Hematopoietic multipotent progenitor cell treated with erythropoietin and hydrocortisone succinate and interleukin-3 and kit ligand, for 4 days (in vitro differentiated cells): ENCODE results near the gene PDE9A.
"Not testable (repeated sequence)": the region's sequence is repeated elsewhere in the genome, so short reads cannot be mapped to it uniquely, and the experiment has no call there.

Source experiments
- DNase-seq: peaks from one replicate; pipeline ENCODE4 v3.0.0-alpha.2; 2015

The PDE9A gene

DNA sequence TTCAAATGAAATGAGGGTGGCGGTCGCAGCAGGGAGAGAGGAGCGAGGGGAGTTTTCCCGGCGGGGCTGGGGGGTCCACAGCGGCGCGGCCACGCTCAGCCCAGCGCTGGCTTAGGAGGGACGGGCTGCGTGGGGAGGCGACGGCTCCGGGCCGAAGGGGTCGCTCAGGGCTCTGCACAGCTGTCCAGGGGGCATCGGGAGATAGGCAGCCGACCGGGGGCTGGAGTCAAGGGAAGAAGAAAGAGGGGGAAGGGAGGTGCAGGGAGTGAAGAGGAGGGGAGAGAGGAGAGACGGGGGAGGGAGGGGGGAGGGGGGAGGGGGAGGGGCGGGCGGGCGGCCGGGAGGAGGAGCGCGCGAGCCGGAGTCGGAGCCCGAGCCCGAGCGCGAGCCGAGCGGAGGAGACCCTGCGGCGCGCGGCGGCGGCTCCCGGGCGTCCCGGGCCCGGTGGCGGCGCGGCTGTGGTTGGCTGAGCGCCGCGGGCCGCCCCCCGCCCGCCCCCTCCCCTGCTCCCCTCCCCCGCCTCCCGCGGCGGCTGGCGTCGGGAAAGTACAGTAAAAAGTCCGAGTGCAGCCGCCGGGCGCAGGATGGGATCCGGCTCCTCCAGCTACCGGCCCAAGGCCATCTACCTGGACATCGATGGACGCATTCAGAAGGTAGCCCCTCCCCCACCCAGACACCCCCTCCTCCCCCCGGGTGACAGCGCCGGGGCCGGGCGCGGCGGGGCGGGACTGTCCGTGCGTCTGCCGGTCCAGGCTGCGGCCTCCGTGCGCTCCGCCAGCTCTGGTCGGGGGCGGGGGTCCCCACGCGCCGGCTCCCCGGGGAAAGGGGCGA, at the start of gene PDE9A:
PDE9A (plus strand) TSS at position 391 of the 831 bp plus-strand sequence; CDS start at position 585, 194 bp downstream.
- peak; percentile 40 for DNase-seq

DNA sequence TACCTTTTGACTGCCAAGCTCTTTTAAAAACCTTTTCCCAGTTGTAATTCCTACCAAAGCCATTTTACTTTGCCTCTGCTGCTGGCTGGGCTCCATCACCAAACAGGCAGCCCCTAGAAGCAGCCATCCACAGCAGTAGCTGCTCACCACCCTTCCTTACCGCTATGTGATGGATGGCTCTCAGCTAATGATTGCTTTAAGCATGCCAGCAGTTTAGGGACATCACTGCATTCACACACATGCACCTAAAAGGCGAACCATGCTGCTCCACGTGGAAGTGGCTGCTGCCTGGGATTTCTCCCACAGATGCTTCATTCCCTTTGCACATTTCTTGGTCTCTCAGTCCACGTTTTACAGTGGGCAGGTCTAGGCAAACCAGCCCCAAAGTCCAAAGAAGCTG, 46.3 kb upstream of the PDE9A start:
- no peak for DNase-seq

DNA sequence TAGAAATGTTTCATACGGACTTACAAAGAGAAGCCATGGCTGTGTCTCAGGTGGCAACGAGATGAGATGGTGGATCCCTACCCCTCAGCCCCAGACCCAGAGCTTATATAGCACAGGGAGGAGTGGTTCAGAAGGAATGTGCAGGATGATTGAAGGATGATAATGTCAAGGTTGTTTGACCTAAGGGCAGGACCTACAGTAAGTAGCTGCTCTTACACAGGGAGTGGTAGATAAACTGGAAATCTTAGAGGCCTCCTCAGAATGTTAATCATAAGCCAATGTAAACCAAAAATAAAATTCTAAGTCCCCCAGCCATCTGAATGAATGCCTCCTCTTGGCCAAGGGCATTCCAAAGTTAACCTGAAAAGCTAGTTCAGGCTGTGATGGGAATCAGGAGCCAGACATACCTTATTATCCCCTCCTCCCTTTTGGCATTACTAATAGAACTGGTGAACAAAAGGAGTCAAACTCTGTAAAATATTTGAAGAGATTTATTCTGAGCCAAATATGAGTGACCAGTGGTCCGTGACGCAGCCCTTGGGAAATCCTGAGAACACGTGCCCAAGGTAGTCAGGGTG, 45.8 kb upstream of the PDE9A start:
- DNase-seq, result no peak

DNA sequence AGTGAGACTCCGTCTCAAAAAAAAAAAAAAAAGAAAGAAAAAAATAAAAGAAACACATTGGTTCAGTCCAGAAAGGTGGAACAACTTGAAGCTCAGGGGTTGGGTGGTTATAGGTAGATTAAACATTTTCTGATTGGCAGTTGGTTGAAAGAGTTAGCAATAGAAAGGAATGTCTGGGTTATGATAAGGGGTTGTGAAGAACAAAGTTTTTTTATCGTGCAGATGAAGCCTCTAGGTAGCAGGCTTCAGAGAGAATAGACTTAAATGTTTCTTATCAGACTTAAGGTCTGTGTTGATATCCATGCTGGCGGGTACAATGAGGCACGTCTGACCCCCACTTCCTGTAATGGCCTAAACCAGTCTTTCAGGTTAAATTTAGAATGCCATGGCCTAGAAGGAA, 45.0 kb upstream of the PDE9A start:
- peak; percentile 58 for DNase-seq

DNA sequence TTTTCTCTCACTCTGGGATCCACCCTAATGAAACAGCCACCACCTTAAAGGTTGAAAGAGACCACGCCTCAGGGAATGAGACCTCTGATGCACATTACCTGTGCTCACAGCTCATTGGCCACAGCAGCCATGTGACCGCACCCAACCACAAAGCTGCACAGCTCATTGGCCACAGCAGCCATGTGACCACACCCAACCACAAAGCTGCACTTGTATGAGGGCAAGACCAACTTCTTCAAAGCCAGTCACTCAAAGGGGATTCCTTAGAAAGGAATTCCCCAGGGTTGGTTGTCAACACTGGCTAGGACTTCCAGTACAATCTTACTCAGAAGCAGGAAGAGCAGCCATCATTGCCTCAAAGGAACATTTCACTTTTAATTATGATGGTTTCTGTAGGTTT, 43.6 kb upstream of the PDE9A start:
- no peak for DNase-seq

DNA sequence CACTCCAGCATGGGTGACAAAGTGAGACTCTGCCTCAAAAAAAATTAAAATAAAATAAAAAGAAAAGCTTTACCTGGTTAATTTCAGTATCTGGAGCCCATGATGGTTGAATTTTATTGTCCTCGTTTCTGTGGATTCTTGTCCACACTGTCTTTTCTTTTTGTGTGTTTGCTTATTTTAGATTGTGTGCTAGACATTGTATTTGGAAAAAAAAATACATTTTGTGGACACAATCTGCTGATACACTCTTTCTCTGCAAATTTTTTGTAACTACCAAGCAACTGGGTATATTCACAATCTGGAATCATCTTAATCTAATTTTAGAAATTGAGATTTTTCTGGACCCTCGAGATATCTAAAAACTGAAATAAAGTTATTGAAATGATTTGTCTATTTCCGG, 41.6 kb upstream of the PDE9A start:
- DNase-seq, result no peak

DNA sequence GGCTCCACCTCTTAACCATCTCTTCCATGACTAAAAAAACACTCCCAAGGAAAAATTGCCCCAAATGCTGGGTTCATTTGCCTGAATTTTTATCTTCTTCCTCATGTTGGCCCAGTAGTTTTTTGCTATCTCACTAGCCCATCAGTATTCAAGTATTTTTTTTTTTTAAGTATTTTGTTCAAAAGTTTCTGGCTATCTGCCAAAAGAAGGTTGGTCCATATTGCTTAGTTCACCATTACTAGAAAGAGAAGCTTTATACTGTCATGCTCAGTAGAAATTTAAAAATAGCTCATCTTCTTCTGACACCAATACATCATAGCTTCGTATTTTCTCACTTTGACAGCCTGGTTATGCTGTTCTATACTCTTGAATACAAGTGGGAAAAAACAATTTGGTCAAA, 41.0 kb upstream of the PDE9A start:
- peak; percentile 23 for DNase-seq

DNA sequence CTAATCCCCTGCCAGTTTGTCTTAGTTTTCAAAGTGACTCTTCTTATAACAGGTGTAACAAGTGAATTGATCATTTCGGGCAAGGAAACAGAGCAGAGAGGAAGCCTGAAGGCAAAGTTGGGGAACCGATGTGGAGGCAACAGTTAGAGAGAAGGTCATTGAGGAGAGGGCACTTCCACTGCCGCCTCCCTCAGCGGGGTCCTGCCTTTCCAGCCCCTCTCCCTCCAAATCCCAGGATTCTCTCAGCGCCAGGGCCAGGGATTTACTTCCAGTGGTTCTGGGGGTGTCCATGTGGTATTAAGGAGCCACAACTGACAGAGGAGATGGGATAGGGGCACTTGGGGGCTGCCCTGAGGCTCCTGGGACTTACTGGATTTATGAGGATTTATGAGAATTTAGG, 39.7 kb upstream of the PDE9A start:
- DNase-seq, result no peak

DNA sequence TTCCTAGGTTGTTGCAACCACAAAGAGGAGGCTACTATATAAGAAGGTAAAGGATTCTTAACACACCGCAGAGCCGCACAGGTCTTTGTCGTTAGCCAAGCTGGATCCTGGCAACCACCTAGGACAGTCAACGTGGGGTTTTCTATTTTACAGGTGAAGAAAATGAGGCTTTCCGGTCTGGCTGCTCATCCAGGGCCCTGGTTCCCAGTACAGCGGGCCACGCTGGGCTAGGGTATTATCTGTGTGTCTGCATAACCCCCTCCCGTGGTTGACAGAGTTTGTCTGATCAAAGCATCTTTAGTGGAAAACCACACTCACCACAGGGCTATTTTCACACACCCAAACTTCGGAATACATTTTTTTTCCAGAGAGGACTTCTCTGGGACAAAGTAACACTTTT, 39.0 kb upstream of the PDE9A start:
- DNase-seq, result peak; percentile 78

DNA sequence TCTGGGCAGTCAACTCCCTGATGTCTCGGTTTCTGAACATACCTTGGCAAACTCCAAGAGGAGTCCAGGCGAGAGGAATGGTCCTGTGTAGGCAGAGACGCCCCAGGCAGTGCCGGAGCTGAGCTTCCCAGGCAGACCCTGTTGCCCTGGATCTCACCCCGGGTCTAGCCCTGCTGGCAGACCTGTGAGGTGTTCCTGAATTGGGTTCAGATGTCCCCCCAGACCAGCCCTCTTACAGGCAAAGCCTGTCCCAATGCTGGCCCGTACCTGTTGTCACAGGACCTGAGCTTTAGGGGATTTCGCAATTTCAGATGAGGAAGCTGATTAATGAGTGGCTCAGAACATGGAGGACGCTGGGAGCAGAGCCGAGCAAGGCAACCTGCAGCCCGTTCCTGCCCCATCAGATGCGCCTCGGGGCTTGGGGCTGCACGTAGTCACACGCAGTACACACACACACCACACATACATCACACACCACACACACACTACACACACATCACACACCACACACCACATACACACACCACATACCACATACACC, 38.5 kb upstream of the PDE9A start:
- peak; percentile 77 for DNase-seq

DNA sequence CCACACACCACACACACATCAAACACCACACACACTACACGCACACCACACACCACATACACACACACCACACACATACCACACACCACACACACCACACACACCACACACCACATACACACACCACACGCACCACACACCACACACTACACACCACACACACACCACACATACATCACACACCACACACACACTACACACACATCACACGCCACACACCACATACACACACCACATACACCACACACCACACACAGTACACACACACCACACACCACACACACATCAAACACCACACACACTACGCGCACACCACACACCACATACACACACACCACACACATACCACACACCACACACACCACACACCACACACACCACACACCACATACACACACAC, 38.0 kb upstream of the PDE9A start:
- DNase-seq, result not testable (repeated sequence)

DNA sequence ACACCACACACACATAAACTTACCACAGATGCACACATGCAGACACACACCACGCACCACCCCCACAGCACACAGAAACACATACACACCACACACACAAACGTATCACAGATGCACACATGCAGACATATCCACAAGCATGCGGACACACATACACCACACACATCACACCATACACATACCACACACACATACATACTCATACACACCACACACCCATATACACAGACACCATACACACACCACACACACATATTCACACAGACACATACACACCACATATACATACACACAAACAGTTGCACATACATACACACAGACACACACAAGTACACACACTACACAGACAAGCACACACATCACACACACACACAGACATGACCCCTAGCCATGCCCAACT, 37.5 kb upstream of the PDE9A start:
- DNase-seq, result no peak

DNA sequence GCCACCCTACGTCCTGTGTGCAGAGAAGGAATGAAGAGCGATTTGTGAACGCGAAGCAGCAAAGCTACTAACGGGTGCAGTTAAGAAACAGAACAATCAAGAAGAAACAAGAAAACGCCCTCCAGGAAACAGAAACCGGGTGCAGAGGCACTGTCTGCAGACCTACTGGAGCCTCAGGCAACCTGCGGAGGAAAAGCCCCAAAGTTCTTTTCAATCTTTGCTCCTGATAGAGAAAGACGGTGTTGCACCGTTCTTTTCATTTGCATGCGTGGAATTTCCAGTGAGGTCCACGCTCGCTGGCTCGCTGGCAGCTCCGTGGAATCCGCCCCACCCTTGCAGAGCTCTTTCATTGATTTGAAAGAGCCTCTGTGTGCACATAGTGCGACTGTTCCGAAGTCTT, 37.0 kb upstream of the PDE9A start:
- peak; percentile 45 for DNase-seq

DNA sequence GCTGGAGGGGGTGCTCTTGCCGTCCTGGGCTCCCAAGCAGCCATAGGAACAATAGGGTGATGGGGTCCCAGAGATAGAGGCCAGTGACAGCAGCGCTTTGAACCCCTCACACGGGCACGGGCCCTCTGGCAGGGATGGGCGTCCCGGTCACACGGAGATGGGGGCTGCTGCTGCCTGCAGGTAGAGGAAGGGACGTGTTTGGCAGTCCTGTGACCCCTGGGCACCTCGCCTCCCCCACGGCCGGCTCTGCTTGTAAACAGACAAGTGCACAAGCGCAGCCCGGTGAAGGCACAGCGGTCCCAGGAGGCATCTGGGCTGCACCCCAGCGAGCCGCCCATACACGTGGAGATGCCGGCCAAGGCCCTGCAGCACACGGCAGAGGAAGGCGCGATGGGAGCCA, 36.5 kb upstream of the PDE9A start:
- DNase-seq, result no peak

DNA sequence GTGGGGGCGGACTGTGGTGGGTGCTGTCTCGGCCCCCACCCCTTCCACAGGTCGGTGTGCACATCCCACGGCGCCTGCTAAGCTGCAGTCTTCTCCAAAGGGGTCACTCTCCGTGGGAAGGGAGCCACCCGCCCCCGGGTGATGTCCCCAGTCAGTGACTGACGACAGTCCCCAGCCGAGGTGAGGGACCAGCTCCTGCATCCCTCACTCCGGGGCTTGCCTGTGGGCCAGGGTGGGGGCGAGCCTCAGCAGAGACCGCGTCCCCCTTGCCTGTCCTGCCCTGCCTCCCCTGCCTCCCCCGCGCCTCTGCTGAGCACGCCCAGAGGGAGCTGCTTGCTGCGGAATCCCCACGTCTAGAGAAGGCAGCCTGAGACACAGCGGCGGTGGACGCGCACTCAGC, 35.9 kb upstream of the PDE9A start:
- DNase-seq, result no peak

DNA sequence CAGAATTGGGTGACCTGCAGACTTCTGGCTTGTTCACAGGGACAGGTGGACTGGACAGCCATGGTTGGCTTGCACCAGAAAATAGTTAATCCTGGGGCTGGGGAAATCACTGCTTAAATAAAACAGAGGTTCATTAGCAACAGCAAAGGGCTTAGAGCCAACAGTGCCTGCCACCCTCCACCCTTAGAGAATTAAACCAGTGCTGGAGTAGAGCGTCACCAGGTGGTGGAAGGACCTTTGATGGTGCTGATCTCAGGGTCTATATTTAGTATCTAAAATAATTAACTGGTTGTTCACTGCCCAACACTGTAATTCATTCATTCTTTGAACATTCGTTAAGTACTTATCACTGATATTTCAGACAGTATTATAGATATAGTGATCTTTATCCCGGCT, 34.7 kb upstream of the PDE9A start:
- no peak for DNase-seq

DNA sequence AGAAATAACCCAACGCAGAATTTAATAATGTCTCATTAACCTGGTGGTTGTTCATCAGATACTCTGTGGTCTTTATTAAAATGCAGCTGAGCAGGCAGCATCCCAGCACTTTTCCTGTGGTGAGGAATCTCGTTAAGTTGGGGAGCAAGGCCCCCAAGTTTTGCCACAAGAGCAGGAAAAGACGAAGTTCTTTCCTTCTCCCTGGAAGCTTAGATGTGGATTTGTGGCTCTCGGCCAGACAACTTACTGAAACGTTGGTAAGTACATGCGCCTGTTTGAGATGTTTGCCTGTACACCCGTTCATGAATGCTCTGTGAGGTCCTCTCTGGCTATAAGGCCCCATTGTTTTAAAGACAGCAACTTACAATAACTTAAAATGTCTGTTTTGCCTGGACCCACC, 34.3 kb upstream of the PDE9A start:
- no peak for DNase-seq

DNA sequence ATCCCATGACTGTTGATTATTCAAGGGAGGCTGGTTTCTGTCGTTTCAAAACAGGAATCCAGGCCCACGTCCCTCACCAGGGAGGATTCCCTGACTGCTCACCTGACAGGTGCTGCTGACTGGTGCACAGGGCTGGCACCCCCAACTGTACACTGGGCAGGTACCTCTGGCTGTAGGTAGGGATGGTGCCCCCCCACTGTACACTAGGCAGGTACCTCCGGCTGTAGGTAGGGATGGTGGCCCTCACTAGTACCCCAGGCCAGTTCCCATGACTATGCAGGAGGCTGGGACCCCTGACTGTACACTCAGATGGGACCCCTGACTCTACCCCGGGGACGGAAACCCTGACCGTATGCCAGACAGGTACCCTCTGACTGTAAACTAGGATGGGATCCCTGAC, 33.6 kb upstream of the PDE9A start:
- DNase-seq, result no peak

DNA sequence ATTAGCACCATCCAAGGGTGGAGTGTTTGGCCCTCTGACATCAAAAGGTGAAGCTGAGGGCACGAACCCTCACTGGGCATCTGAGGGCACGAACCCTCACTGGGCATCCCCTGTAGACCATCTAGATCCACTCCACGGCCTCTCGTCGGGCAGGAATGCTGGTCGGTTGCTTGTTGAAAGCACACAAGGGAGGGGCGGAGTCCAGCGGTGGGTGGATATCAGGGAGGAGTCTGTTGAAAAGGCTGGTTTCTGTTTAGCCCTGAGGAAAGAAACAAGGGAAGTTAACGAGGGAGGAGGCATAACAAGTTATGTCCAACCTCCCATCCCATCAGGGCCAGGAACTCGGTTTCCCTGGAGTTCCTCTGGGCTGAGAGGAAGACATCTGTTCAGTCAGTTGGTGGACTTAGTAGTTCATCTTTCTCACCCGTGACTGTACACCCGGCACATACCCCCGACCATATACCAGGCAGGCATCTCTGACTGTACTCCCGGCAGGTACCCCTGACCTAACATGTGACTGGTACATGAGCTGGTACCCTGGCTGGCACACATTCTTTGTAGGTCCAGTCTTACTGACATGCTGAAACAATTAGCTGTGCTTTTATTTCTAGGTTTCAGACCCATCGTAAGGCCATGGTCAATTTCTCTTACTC, 32.1 kb upstream of the PDE9A start:
- no peak for DNase-seq

DNA sequence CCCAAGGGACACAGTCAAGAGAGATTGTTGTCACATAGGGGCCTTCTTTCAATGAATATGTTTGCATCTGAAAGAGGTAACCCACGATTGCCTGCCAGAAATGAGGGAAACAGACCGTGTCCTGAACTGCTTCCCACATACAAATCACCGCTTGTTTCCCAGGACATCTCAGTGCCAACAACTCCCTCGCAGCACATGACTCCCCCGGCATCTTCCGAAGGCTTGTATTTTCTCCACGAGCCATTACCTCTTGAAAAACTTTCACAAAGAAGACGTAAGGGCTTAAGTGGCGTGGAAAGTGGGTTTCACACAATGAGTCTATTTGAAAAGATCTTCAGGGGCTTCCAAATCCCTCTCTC, 31.6 kb upstream of the PDE9A start:
- DNase-seq, result no peak

DNA sequence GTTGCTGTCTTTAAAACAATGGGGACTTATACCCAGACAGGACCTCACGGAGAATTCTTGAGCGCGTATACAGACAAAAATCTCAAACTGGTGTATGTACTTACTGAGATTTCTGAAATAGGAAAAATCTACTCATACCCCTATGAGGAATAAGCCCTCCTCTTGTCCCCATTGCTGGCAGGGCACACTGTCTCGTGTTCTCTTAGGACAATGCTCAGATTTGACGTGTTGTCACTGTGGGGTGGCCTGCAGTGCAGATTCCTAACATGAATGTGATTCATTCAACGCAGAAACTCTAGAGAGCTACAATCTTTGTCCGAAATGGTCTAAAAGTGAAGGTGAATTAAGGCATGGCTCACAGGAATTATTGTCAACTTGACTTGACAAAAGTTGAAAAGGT, 31.1 kb upstream of the PDE9A start:
- DNase-seq, result no peak

DNA sequence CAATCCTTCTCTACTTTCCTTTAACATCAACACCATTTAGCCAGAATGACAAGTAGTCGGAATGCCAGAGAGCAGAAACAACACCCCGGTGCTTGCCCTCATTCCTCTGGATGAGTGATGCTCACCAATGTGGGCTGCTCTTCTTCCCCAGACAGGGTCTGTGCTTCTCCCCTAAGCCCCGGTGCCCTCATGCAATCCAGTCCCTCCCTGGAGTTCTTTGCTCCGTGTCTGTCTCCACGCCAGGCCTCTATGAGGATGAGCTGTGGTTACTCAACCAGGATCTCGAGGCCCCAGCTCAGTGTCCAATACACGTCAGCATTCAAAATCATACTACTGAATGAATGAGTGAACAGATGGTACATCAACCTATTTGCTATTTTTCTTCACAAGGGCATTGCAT, 29.7 kb upstream of the PDE9A start:
- DNase-seq, result no peak

DNA sequence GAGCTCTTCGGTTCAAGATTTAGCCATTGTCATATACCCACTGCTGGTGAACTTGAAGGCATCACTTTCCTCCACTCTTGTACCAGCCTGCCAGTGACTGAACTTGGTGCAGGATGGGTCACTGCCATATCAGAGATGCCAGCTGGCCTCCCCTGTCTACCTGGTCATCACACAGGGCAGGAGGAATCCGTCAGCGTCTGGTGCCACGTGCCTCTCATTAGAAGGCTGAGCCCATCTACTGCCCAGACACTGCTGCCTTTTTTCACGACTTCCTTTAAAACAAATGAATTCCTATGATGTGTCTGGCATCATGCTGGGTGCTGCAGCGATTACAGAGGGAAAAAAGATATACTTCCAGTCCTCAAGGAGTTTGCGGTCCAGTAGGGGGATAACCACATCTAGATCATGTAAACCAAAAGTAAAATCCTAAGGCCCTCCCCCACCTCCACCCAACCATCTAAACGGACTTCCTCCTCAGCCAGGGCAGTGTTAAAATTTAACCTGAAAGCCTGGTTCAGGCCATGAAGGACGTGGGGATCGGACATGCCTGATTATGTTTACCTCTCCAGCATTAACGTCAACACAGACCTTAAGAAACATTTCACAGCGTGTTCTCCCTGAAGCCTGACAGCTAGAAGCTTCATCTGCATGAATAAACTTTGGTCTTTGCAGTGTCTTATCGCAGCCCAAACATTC, 29.2 kb upstream of the PDE9A start:
- DNase-seq, result peak; percentile 16

DNA sequence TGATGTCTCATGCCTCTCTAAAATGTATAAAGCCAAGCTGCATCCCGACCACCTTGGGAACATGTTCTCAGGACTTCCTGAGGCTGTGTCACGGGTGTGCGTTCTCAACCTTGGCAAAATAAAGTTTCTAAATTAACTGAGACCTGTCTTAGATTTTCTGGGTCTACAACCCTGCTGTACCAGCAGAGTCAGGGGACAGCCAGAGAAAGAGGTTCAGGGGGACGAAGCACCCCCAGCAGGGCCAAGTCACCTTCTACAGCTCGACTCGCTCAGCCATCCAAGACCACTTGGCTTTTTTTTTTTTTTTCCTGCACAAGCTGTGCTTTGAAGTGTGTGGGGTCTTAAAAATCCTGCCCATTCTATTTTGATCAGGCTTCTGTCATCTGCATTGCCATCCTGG, 28.5 kb upstream of the PDE9A start:
- no peak for DNase-seq
